Activated CD4-positive, CD25-positive, alpha-beta regulatory T cell treated with anti-CD3 and anti-CD28 coated beads, Interleukin-2, amount 50 U/mL, for 24 hours (primary cell): ENCODE results near the gene GRM1.
"Not testable (repeated sequence)": the region's sequence is repeated elsewhere in the genome, so short reads cannot be mapped to it uniquely, and the experiment has no call there.

Source experiments
- ATAC-seq, 2 donors: fragments of 150-1000 bp; cut with Tn5 transposase; one replicate each; pipeline ENCODE4 v1.10.0; 2021; ENCODE audit warnings: mild to moderate bottlenecking in 1 of 2, moderate library complexity in 1 of 2

The GRM1 gene

GRCh38 chr6:146194434-146194833, 165.6 kb downstream of the GRM1 start:
- no peak for ATAC-seq

- no peak for ATAC-seq
Observed at GRCh38 chr6:146200176-146200575, 171.3 kb downstream of the GRM1 start.

GRCh38 chr6:146202570-146202969, 173.7 kb downstream of the GRM1 start:
- no peak for ATAC-seq

- no peak for ATAC-seq
Observed at GRCh38 chr6:146209942-146210341, 181.1 kb downstream of the GRM1 start.

GRCh38 chr6:146210406-146211083, 181.7 kb downstream of the GRM1 start:
- no peak for ATAC-seq

GRCh38 chr6:146211646-146212045, 182.8 kb downstream of the GRM1 start:
- ATAC-seq: no peak

- no peak for ATAC-seq
Observed at GRCh38 chr6:146212781-146213180, 183.9 kb downstream of the GRM1 start.

GRCh38 chr6:146219101-146219500, 190.2 kb downstream of the GRM1 start:
- ATAC-seq: no peak

- ATAC-seq: no peak
Observed at GRCh38 chr6:146224449-146224848, 195.6 kb downstream of the GRM1 start.

GRCh38 chr6:146224988-146225387, 196.1 kb downstream of the GRM1 start:
- no peak for ATAC-seq

GRCh38 chr6:146240322-146240721, 211.5 kb downstream of the GRM1 start:
- ATAC-seq: no peak

- ATAC-seq: no peak
Observed at GRCh38 chr6:146240807-146241206, 211.9 kb downstream of the GRM1 start.

- not testable (repeated sequence) for ATAC-seq
Observed at GRCh38 chr6:146243646-146244045, 214.8 kb downstream of the GRM1 start.

- no peak for ATAC-seq
Observed at GRCh38 chr6:146244630-146245143, 215.8 kb downstream of the GRM1 start.

GRCh38 chr6:146246028-146246427, 217.2 kb downstream of the GRM1 start:
- ATAC-seq: no peak

GRCh38 chr6:146253691-146254090, 224.8 kb downstream of the GRM1 start:
- no peak for ATAC-seq

GRCh38 chr6:146258206-146258605, 229.3 kb downstream of the GRM1 start:
- no peak for ATAC-seq

GRCh38 chr6:146260886-146261285, 232.0 kb downstream of the GRM1 start:
- no peak for ATAC-seq

GRCh38 chr6:146265056-146265455, 236.2 kb downstream of the GRM1 start:
- ATAC-seq: no peak

- ATAC-seq: no peak
Observed at GRCh38 chr6:146267447-146267846, 238.6 kb downstream of the GRM1 start.

- no peak for ATAC-seq
Observed at GRCh38 chr6:146267946-146268345, 239.1 kb downstream of the GRM1 start.

- no peak for ATAC-seq
Observed at GRCh38 chr6:146269482-146269881, 240.6 kb downstream of the GRM1 start.

GRCh38 chr6:146271163-146271562, 242.3 kb downstream of the GRM1 start:
- ATAC-seq: not testable (repeated sequence)

GRCh38 chr6:146273490-146273889, 244.6 kb downstream of the GRM1 start:
- no peak for ATAC-seq

GRCh38 chr6:146277142-146277541, 248.3 kb downstream of the GRM1 start:
- ATAC-seq: no peak
